Measurements from ENCODE around the gene FBXL7. TPM values are rescaled to one million over a fixed set of nuclear protein-coding genes. Genes with fewer than 3 reads are reported as not detected.

FBXL7 gene
- total RNA-seq, 1 donor from 2014 or later: 12.3 TPM

DNA sequence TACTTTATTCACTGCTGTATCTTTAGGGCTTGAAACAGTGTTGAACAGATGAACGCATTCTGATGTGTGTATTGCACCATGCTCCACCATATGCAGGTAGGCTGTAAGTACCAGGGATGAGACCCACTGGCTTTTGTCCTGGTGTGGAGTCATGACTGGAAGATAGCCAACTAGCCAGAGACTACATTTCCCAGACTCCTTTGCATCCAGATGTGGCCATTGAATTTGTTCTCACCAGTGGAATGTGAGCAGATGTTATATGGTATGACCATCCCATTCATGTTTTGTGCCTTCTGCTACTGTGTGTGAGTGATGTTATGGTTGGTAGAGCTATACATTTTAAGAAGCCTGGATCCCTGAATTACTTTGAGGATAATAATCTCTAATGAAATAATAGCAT is 7.4 kb upstream of the FBXL7 start:
- H3K27me3 Mint-ChIP-seq (ENCODE audit: insufficient read depth, low read depth): peaks cover 2% of the 10 kb centered on the region
- H3K36me3 Mint-ChIP-seq: no peaks in the 10 kb centered on the region
- H3K9ac ChIP-seq: no peak overlapping the region
- no peaks in the 10 kb centered on the region for H3K79me2 ChIP-seq (ENCODE audit: low read depth)
- no peaks in the 10 kb centered on the region for H4K20me1 ChIP-seq (ENCODE audit: low read depth)
- no peaks in the 10 kb centered on the region for H3K4me1 Mint-ChIP-seq
- no peak overlapping the region for H3K27ac Mint-ChIP-seq
- H3K9me3 Mint-ChIP-seq: no peaks in the 10 kb centered on the region
- no peak overlapping the region for H3K4me2 ChIP-seq
- no peak overlapping the region for H3K4me3 Mint-ChIP-seq
- no peaks in the 10 kb centered on the region for H3K4me1 ChIP-seq
- H3K36me3 ChIP-seq: no peaks in the 10 kb centered on the region
- no peaks in the 10 kb centered on the region for H3K27me3 ChIP-seq
- no peak overlapping the region for H3K27ac ChIP-seq
- H3K4me3 ChIP-seq: no peak overlapping the region
- no peak for DNase-seq (ENCODE audit: low spot score)
- H2AFZ ChIP-seq (replicated peaks): no peak overlapping the region
- no peaks in the 10 kb centered on the region for H3F3A ChIP-seq (ENCODE audit: low read depth)
- no peaks in the 10 kb centered on the region for H3K9me3 ChIP-seq (ENCODE audit: low read depth)
- TF ChIP-seq EZH2phosphoT487 (IDR thresholded peaks at IDR 0.05) (no peak), EZH2 (IDR thresholded peaks at IDR 0.05) (no peak)
- TF ChIP-seq, protein P1, sequence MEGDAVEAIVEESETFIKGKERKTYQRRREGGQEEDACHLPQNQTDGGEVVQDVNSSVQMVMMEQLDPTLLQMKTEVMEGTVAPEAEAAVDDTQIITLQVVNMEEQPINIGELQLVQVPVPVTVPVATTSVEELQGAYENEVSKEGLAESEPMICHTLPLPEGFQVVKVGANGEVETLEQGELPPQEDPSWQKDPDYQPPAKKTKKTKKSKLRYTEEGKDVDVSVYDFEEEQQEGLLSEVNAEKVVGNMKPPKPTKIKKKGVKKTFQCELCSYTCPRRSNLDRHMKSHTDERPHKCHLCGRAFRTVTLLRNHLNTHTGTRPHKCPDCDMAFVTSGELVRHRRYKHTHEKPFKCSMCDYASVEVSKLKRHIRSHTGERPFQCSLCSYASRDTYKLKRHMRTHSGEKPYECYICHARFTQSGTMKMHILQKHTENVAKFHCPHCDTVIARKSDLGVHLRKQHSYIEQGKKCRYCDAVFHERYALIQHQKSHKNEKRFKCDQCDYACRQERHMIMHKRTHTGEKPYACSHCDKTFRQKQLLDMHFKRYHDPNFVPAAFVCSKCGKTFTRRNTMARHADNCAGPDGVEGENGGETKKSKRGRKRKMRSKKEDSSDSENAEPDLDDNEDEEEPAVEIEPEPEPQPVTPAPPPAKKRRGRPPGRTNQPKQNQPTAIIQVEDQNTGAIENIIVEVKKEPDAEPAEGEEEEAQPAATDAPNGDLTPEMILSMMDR (IDR thresholded peaks at IDR 0.05): no peak

DNA sequence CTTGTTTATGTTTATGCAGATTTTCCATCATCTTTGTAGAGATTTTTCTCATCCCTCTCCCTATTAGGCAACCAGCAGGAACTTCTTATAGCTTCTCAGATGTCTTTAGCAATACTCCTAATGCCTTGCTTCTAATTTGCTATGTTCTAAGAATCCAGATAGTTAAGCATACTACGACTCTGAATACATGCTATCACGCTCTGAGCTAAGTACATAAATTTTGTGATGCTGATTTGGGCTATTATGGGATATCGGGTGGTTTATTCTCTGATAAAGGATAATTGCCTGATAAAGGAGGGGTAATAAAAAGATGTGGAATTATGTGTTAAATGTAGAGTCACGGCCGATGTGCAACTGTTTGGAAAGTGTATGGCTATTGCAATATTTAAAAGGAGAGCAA is 6.5 kb upstream of the FBXL7 start:
- Histone ChIP-seq H3F3A (ENCODE audit: low read depth) (no peaks in the 10 kb centered on the region), H3K9ac (no peak overlapping the region), H3K27me3 (peaks cover 2% of the 10 kb centered on the region), H3K4me3 (no peak overlapping the region), H3K4me1 (peaks cover 2% of the 10 kb centered on the region), H2AFZ (replicated peaks) (no peak overlapping the region), H4K20me1 (ENCODE audit: low read depth) (no peaks in the 10 kb centered on the region), H3K79me2 (ENCODE audit: low read depth) (no peaks in the 10 kb centered on the region), H3K27ac (no peak overlapping the region), H3K9me3 (ENCODE audit: low read depth) (no peaks in the 10 kb centered on the region), H3K4me2 (no peak overlapping the region), H3K36me3 (no peaks in the 10 kb centered on the region)
- Mint-ChIP-seq H3K27me3 (ENCODE audit: insufficient read depth, low read depth) (peaks cover 5% of the 10 kb centered on the region), H3K27ac (no peak overlapping the region), H3K4me3 (no peak overlapping the region), H3K9me3 (no peaks in the 10 kb centered on the region), H3K36me3 (no peaks in the 10 kb centered on the region), H3K4me1 (peaks cover 9% of the 10 kb centered on the region)
- TF ChIP-seq EZH2 (IDR thresholded peaks at IDR 0.05): no peak
- TF ChIP-seq, protein P1 (IDR thresholded peaks at IDR 0.05): no peak
- TF ChIP-seq EZH2phosphoT487 (IDR thresholded peaks at IDR 0.05): no peak
- no peak for DNase-seq (ENCODE audit: low spot score)

DNA sequence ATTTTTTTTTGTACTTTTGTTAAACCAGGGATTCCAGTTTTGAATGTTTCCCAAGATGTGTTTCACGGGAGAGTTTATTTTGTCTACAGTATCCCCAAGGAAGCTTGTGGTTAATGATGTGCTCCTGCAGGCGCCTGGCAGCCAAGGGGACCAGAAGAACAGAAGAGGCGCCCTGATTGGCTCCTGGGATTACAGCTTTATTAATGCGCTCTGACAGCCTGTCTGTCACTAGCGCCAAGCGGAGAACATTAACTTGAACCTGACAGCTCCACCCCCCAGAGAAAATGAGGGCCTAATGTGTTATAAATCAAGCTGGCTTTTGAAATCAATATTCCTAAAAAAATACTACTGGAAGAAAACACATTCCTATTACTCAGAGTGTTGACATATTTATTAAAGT is 5.0 kb upstream of the FBXL7 start:
- Histone ChIP-seq H3K79me2 (ENCODE audit: low read depth) (no peaks in the 10 kb centered on the region), H2AFZ (replicated peaks) (no peak overlapping the region), H3K4me1 (peaks cover 10% of the 10 kb centered on the region), H3K36me3 (no peaks in the 10 kb centered on the region), H3F3A (ENCODE audit: low read depth) (peaks cover 4% of the 10 kb centered on the region), H3K4me2 (no peak overlapping the region), H4K20me1 (ENCODE audit: low read depth) (no peaks in the 10 kb centered on the region), H3K27ac (no peak overlapping the region), H3K27me3 (peaks cover 7% of the 10 kb centered on the region), H3K4me3 (no peak overlapping the region), H3K9me3 (ENCODE audit: low read depth) (no peaks in the 10 kb centered on the region), H3K9ac (no peak overlapping the region)
- peaks cover 16% of the 10 kb centered on the region for H3K4me1 Mint-ChIP-seq
- no peak for DNase-seq (ENCODE audit: low spot score)
- H3K27ac Mint-ChIP-seq: no peak overlapping the region
- H3K36me3 Mint-ChIP-seq: no peaks in the 10 kb centered on the region
- peaks cover 5% of the 10 kb centered on the region for H3K27me3 Mint-ChIP-seq (ENCODE audit: insufficient read depth, low read depth)
- H3K9me3 Mint-ChIP-seq: no peaks in the 10 kb centered on the region
- TF ChIP-seq, protein P1 (IDR thresholded peaks at IDR 0.05): no peak
- TF ChIP-seq EZH2 (IDR thresholded peaks at IDR 0.05): no peak
- TF ChIP-seq EZH2phosphoT487 (IDR thresholded peaks at IDR 0.05): no peak
- no peak overlapping the region for H3K4me3 Mint-ChIP-seq
